ENCODE measurements around the gene STXBP5.

STXBP5 gene

DNA sequence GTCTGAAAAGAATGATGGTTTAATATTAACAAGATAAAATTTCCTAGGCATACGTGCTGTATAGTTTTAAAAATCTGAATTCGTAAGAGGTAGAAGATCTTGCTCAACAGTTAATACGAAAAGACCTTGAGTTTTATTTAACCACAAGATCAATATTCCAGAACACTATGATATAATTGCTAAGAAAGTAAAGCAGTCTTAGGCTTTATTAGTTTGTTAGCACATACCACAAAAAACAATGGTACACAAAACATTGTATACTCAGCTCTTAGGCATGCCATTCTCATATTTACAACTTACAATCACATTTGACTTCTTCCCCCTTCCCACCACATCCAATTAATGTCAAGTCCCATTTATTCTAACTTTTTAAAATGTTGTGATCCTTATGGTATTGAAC is 24.4 kb upstream of the STXBP5 start:
- DNase-seq, result no peak

- no peak for DNase-seq
Observed at GRCh38 chr6:147180926-147181325, 23.3 kb upstream of the STXBP5 start.

GRCh38 chr6:147184379-147184778 is 19.8 kb upstream of the STXBP5 start:
- no peak for DNase-seq

- no peak for DNase-seq
Observed at GRCh38 chr6:147185216-147185615, 19.0 kb upstream of the STXBP5 start.

- no peak for DNase-seq
Observed at GRCh38 chr6:147190556-147190955, 13.7 kb upstream of the STXBP5 start.

DNA sequence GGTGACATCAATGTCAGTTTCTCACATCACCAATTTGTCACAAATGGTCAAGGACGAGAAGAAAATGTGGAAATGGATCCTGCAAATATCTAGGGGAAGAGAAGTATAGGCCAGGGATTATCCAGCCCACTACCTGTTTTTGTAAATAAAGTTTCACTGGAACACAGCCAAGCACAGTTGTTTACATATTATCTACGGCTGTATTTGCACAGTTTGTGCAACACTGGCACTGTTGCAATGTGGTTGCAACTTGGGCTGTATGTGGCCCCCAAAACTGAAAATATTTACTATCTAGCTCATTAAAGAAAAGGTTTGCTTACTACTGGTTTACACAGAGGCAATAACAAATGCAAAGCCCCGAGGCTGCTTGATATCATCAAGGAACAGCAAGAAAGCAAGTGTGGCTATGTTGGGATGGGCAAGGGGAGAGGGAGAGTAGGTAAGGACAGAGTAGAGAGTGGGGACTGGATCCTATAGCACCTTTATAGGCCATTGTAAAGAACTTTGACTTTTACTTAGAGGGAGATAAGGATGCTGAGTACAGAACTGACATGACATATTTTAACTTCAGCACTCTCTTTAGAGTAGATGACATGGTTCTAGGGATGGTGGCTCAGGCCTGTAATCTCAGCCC is 11.8 kb upstream of the STXBP5 start:
- DNase-seq, result no peak

DNA sequence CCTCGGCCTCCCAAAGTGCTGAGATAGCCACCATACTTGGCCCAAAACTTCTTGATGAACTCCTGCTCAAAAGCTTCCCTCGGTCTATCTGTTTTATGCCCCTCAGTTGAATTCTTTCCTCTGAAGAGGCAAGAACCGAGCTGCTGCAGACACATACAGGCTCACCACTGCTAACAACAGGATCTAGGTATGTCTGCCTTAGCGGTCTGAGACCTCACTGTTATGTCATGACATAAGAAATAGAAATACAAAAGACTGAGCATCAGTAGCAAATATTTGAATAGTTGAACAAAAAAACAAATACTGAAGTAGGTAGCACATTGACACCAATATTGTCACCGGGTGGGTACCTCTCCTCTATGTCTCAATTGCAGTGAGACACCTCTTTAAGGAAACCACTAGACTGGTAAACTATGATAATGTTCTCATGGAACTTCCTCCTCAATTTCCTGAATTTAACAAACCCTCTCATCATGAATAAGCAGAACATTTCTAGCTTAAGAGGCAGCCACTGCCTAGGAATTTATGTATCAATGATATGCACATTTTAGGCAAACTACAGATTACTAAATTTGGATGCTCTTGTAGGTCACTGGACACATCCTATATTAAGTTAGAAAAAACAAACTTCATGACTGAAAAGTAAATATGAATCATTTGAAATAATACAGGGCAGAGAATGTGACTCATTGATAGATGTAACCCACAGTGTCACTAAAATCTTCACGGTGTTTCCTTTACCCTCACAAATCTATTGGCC is 9.4 kb upstream of the STXBP5 start:
- no peak for DNase-seq

DNA sequence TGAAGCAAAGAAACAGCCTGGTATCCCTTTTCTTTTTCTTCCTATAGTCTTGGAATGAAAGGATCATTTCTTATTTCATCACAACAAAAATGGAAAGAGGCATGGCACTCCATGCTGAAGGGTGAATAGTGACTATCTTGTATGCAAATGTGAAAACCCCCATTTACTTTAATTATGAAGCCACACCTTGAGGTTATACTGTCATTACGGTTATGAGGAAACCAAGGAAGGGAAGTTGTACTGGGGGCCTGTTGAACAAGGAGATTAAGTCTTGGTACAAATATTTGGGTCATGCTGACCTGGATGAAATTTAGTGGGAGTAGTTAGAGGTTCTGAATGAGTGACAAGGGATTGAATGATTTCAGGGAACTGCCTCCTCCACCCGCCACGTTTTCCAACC is 8.7 kb upstream of the STXBP5 start:
- no peak for DNase-seq

- DNase-seq, result no peak
Observed at GRCh38 chr6:147195987-147196386, 8.2 kb upstream of the STXBP5 start.

GRCh38 chr6:147200711-147201110 is 3.5 kb upstream of the STXBP5 start:
- DNase-seq, result no peak

GRCh38 chr6:147201885-147202515 is 2.2 kb upstream of the STXBP5 start:
- no peak for DNase-seq

DNA sequence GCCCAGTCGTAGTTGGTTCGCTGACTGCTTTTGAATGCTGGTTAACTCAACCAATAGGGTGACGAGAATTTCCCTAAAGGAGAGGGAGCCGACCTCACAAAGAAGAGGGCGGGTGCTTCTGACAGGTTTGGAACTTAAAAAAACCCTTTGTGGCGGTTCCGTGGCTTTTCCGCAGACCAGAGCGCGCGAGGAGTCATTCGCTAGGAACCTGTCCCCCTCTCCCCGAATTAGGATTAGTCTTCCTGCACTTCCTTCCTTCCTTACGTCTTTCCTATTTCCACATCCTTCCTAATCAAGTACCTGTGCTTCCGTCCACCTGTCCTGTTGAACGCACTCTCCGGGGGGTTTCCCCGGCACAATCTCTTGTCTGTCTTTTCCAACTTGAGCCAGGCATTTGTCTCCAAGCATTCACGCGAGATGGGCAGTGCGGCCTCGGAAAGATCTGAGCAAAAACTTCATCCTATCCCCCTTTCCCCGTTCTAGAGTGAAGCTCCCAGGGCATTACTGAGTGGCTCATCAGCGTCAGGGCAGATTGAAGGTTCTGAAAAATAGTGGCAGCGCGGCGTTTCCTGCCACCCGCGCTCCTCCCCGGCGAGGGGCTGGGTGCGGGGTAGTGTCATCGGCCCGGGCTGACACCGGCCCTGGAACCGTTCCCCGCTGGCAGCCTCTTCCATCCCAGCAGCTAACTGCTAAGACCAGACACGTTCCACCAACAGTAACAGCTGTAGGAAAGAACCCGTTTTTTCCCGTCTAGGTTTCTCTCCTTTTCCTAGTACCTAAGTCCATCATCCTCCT is 1.5 kb upstream of the STXBP5 start:
- peak; percentile 96 for DNase-seq

DNA sequence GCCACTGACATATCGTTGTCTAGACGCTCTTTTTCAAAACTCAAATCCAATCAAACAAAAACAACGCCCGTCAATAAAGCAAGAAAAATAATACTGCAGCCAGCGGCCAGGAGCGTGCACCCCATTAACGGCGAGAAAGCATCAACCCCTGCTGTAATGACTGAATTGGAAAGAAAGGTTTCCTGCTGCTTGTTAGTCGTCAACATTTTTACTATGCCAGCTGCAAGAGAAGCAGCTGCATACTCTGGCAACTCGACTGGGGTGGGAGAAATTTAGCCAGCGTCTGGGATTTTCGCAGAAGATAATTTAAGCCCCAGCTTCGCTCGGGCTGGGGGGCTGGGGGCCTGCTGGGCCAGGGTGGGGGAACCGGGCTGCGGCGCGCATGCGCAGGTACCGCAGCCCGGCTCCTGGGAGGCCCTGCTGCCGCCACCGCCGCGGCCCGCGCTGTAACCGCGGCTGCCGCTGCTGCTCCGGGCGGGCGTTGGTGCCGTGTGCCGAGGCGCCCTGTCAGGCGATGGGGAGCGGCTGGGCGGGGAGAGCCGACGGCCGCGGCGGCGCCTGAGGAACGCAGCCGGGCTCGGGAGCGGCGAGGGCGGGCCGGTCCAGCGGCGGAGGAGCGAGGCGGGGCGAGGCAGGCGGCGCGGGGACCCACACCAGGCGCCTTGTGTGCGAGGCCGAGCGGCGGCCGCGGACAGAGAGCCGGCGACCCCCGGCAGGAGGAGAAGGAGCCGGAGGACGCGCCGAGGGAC is 732 bp upstream of the STXBP5 start:
- DNase-seq, result peak; percentile 77

GRCh38 chr6:147204843-147205311 is 660 bp downstream of the STXBP5 start:
- DNase-seq, result no peak

- peak; percentile 65 for DNase-seq
Observed at GRCh38 chr6:147205690-147206600, 1.7 kb downstream of the STXBP5 start.

GRCh38 chr6:147207351-147207750 is 3.1 kb downstream of the STXBP5 start:
- DNase-seq, result no peak

DNA sequence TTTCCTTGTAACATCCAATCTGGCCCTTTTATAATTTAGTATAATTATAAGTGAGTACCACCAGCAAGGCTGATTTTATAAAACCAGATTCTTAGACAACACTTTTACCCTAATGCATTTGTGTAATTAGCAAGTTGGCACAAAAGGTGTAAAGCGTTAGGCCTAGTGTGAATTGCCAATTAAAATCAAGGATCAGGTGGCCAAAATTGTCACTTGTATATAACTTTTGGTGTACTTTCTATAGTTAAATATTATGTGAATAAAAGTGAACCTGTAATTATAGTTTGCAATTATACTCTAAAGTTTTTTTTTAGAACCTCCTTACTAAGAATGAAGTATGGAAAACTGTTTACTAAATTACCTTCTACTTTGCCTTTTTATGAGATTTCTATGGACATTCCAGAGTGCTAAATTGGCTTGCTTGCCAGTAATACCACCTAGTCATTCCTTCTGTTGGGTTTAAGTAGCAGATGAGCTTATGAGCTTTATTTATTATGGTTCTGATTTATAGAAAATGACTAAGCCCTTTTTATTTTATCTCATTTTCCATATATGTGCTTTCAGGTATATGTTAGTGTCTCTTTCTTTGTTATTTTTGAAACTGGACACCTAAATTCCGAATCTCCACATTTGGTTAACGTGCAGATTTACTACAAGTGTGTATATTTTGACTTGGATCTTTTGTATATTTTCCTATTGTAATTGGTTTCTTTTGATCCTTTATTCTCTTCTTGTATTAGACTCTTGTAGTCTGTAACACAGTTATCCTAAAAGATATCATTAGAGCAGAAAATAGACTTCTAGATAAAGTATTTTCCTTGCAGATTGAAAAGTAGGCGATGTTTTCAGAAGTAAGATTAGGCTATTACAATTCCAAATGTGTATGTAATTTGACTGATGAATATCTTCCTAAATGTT is 3.9 kb downstream of the STXBP5 start:
- no peak for DNase-seq

- no peak for DNase-seq
Observed at GRCh38 chr6:147209762-147210449, 5.7 kb downstream of the STXBP5 start.

- no peak for DNase-seq
Observed at GRCh38 chr6:147211349-147211748, 7.1 kb downstream of the STXBP5 start.

- DNase-seq, result no peak
Observed at GRCh38 chr6:147211831-147212230, 7.6 kb downstream of the STXBP5 start.

All from midbrain (tissue), 1 donor.